Left ventricle myocardium inferior (tissue), 1 donor: ENCODE measurements around the gene MT3. TPM values are rescaled to one million over a fixed set of nuclear protein-coding genes. Genes with fewer than 3 reads are reported as not detected.
A peak's percentile ranks its signal among the peaks of the same experiment; 100 is the strongest.

Experiments
- DNase-seq: peaks from one replicate; pipeline ENCODE4 v3.0.0-alpha.2; 2020
- H3K27ac ChIP-seq: fragments of 200-600 bp; replicated peaks from 2 replicates; pipeline ENCODE4 v1.8.0; 2021
- H3K27me3 ChIP-seq: fragments of 200-600 bp; 2 replicates; pipeline ENCODE4 v1.8.0; 2021; ENCODE audit warnings: low read depth
- H3K36me3 ChIP-seq: fragments of 200-600 bp; 2 replicates; pipeline ENCODE4 v1.8.0; 2021
- H3K4me1 ChIP-seq: fragments of 200-600 bp; 2 replicates; pipeline ENCODE4 v1.8.0; 2021
- H3K4me3 ChIP-seq: fragments of 200-600 bp; 2 replicates; pipeline ENCODE4 v1.8.0; 2021; ENCODE audit warnings: mild to moderate bottlenecking, moderate library complexity
- H3K9me3 ChIP-seq: fragments of 200-600 bp; replicated peaks from 2 replicates; pipeline ENCODE4 v1.8.0; 2021
- CTCF ChIP-seq: fragments of 200-600 bp; IDR thresholded peaks from 2 replicates; pipeline ENCODE4 v1.8.0; 2021; ENCODE audit warnings: antibody characterized with exemption, mild to moderate bottlenecking, borderline replicate concordance
- intact Hi-C: fragments of 100-400 bp; cut with micrococcal nuclease; formaldehyde crosslinking; loops from one replicate; pipeline ENCODE4 v1.11.0; 2022
- total RNA-seq: library from RNA; stranded (reverse); fragmentation: NEBNext Ultra II Directional; extraction: Animal tissue kit (Norgen Biotek cat#: 25700); gene quantifications from one replicate; pipeline ENCODE4 v1.2.1, GENCODE V29; 2021
- donor health status: DM: no; HTN: yes; CAD: no; lungs with severe emphysema.

MT3 gene
- total RNA-seq, 1 donor from 2014 or later = 4.1 TPM

DNA sequence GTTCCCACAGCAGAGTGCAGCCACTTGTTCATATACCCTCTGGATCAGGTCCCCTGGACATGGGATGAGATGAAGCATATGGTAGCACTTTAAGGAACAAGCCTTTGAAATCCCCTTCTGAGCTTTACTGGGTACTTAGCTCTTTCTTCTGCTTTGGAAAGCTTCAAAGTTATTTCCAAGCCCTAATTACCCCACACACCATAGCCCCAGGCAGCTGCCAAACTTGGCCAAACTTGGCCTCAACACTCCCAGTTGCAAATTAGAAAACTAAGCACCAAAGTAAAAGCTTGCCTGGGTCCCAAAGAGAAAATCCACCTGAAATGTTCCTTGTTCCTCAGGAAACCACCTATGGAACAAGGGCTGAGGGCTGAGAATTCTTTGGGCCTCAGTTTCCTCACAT, 40.2 kb upstream of the MT3 start:
- Histone ChIP-seq H3K27ac (no peak overlapping the region), H3K4me1 (peaks cover 11% of the 10 kb centered on the region), H3K36me3 (no peaks in the 10 kb centered on the region), H3K9me3 (no peaks in the 10 kb centered on the region), H3K4me3 (no peak overlapping the region), H3K27me3 (no peaks in the 10 kb centered on the region)
- TF ChIP-seq CTCF = no peak
- no peak for DNase-seq
- intact Hi-C loops = no loop called here

DNA sequence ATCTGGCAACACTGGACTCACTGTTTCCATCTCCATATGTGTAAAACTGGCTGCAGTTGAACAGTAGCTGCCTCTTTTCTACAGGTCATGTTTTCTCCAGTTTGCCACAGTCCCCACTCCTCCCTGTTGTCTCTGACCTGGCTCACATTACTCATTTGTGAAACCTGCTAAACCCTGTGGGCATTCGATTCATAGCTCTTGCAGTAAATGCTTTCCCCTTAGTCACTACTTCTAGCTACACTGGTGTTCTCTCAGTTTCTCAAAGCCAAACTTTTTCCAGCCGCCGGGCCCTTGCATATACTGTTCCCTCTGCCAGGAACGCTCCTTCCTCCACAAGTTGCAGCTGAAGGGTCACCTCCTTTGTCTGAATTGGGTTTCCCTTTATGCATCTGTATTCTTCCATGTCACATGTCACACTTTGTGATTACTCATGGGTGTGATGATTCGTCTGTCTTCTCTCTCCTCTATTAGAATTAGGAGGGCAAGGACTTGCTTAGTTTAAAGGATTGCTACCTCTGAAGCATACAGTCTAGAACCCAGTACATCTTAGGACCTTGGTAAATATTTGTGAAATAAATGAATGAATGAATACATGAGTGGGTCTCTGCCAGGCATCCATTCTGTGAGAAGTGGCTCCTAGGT, 39.5 kb upstream of the MT3 start:
- Histone ChIP-seq H3K36me3 (no peaks in the 10 kb centered on the region), H3K27ac (no peak overlapping the region), H3K9me3 (no peaks in the 10 kb centered on the region), H3K4me3 (no peak overlapping the region), H3K4me1 (peaks cover 11% of the 10 kb centered on the region), H3K27me3 (peaks cover 7% of the 10 kb centered on the region)
- DNase-seq = no peak
- TF ChIP-seq CTCF = no peak
- intact Hi-C loops = no loop called here

- Histone ChIP-seq H3K4me3 (no peak overlapping the region), H3K4me1 (peaks cover 11% of the 10 kb centered on the region), H3K27me3 (peaks cover 28% of the 10 kb centered on the region), H3K9me3 (no peaks in the 10 kb centered on the region), H3K27ac (peak overlapping the region; percentile 34), H3K36me3 (no peaks in the 10 kb centered on the region)
- no peak for TF ChIP-seq CTCF
- intact Hi-C loops = no loop called here
- DNase-seq = no peak
Observed at GRCh38 chr16:56551796-56552738, 37.3 kb upstream of the MT3 start.

GRCh38 chr16:56554441-56554840, 34.9 kb upstream of the MT3 start:
- intact Hi-C loops = no loop called here
- TF ChIP-seq CTCF = no peak
- Histone ChIP-seq H3K27ac (no peak overlapping the region), H3K4me1 (peaks cover 11% of the 10 kb centered on the region), H3K27me3 (peaks cover 30% of the 10 kb centered on the region), H3K4me3 (no peak overlapping the region), H3K36me3 (no peaks in the 10 kb centered on the region), H3K9me3 (no peaks in the 10 kb centered on the region)
- DNase-seq = no peak

DNA sequence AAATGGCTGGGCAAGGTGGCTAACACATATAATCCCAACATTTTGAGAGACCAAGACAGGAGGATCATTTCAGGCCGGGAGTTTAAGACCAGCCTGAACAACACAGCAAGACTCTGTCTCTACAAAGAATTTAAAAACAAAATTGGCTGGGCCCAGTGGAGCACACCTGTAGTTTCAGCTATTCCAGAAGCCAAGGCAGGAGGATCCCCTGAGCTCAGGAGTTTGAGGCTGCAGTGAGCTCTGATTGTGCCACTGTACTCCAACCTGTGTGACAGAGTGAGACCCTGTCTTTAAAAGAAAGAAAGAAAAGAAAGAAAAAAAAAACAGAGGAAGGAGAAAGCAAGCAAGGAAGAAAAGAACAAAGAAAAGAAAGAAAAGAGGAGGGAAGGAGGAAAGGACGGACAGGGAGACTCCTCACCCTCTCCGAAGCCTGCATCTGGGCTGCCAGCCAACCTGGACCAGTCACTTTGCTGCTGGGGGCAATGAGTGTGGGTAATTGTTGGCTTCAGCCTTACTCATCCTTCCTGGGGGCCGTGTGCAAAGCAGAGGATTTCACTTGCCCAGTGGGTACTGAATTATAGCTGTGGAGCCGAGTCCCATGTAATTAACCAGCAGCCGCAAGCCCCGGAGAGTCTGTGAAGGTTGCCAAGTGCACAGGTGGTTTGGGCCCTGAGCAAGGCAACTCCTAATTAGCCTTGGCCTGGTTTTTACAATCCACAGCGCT, 31.1 kb upstream of the MT3 start:
- H3K4me1 ChIP-seq = no peaks in the 10 kb centered on the region
- intact Hi-C loops = no loop called here

More for the DNA sequence above, 31.1 kb upstream of the MT3 start:
- no peak overlapping the region for H3K27ac ChIP-seq
- DNase-seq = no peak
- peaks cover 33% of the 10 kb centered on the region for H3K27me3 ChIP-seq
- no peak overlapping the region for H3K4me3 ChIP-seq
- TF ChIP-seq CTCF = no peak
- H3K36me3 ChIP-seq = no peaks in the 10 kb centered on the region
- no peaks in the 10 kb centered on the region for H3K9me3 ChIP-seq
